ENCODE results near the gene EEF2.
A peak's percentile ranks its signal among the peaks of the same experiment; 100 is the strongest.
"Not testable (repeated sequence)": the region's sequence is repeated elsewhere in the genome, so short reads cannot be mapped to it uniquely, and the experiment has no call there.

The EEF2 gene

GRCh38 chr19:4018775-4019504 lies 33.7 kb upstream of the EEF2 start:
- no peaks in the 10 kb centered on the region for H3K9me3 Mint-ChIP-seq
- ATAC-seq = no peak
- DNase-seq = no peak
- H3K4me1 Mint-ChIP-seq = peaks cover 39% of the 10 kb centered on the region
- no peaks in the 10 kb centered on the region for H3K27me3 Mint-ChIP-seq
- H3K27ac Mint-ChIP-seq = peak overlapping the region in 1 of 2 donors; percentile 42
- H3K4me3 Mint-ChIP-seq = no peak overlapping the region

GRCh38 chr19:4018140-4018613 lies 32.9 kb upstream of the EEF2 start:
- Mint-ChIP-seq H3K4me1 (peaks cover 43% of the 10 kb centered on the region), H3K27me3 (no peaks in the 10 kb centered on the region), H3K9me3 (no peaks in the 10 kb centered on the region), H3K27ac (no peak overlapping the region), H3K4me3 (no peak overlapping the region)
- DNase-seq (no peak), ATAC-seq (no peak)

GRCh38 chr19:4016903-4017638 lies 31.8 kb upstream of the EEF2 start:
- no peak for ATAC-seq
- Mint-ChIP-seq H3K4me3 (no peak overlapping the region), H3K9me3 (no peaks in the 10 kb centered on the region), H3K4me1 (peaks cover 54% of the 10 kb centered on the region), H3K27ac (peak overlapping the region in 1 of 2 donors; percentile 48), H3K27me3 (no peaks in the 10 kb centered on the region)
- no peak for DNase-seq

- no peaks in the 10 kb centered on the region for H3K9me3 Mint-ChIP-seq
- DNase-seq (no peak), ATAC-seq (no peak)
- H3K4me1 Mint-ChIP-seq = peaks cover 55% of the 10 kb centered on the region
- no peak overlapping the region for H3K4me3 Mint-ChIP-seq
- no peak overlapping the region for H3K27ac Mint-ChIP-seq
- H3K27me3 Mint-ChIP-seq = no peaks in the 10 kb centered on the region
These were observed 31.2 kb upstream of the EEF2 start for GRCh38 chr19:4016486-4016885.

- Mint-ChIP-seq H3K9me3 (no peaks in the 10 kb centered on the region), H3K4me3 (no peak overlapping the region), H3K4me1 (peaks cover 61% of the 10 kb centered on the region), H3K27me3 (no peaks in the 10 kb centered on the region), H3K27ac (no peak overlapping the region)
- no peak for DNase-seq
- no peak for ATAC-seq
These were observed 30.6 kb upstream of the EEF2 start for GRCh38 chr19:4015705-4016402.

GRCh38 chr19:4014541-4015491 lies 29.6 kb upstream of the EEF2 start:
- DNase-seq (peak in 1 of 2 donors; percentile 29), ATAC-seq (no peak)
- Mint-ChIP-seq H3K27me3 (no peaks in the 10 kb centered on the region), H3K9me3 (no peaks in the 10 kb centered on the region), H3K27ac (no peak overlapping the region), H3K4me3 (no peak overlapping the region), H3K4me1 (peaks cover 61% of the 10 kb centered on the region)

GRCh38 chr19:4013886-4014540 lies 28.8 kb upstream of the EEF2 start:
- Mint-ChIP-seq H3K27me3 (no peaks in the 10 kb centered on the region), H3K4me1 (peaks cover 69% of the 10 kb centered on the region), H3K27ac (no peak overlapping the region), H3K4me3 (no peak overlapping the region), H3K9me3 (no peaks in the 10 kb centered on the region)
- DNase-seq (no peak), ATAC-seq (no peak)

GRCh38 chr19:4012975-4013634 lies 27.8 kb upstream of the EEF2 start:
- ATAC-seq (no peak), DNase-seq (no peak)
- Mint-ChIP-seq H3K27ac (no peak overlapping the region), H3K27me3 (no peaks in the 10 kb centered on the region), H3K4me3 (no peak overlapping the region), H3K4me1 (peaks cover 69% of the 10 kb centered on the region), H3K9me3 (no peaks in the 10 kb centered on the region)

- Mint-ChIP-seq H3K27ac (peak overlapping the region in 1 of 2 donors; percentile 86), H3K9me3 (no peaks in the 10 kb centered on the region), H3K27me3 (no peaks in the 10 kb centered on the region), H3K4me1 (peaks cover 69% of the 10 kb centered on the region), H3K4me3 (no peak overlapping the region)
- no peak for DNase-seq
- ATAC-seq = no peak
These were observed 27.1 kb upstream of the EEF2 start for GRCh38 chr19:4012092-4012974.

GRCh38 chr19:4011430-4011829 lies 26.2 kb upstream of the EEF2 start:
- DNase-seq, H3K4me3 Mint-ChIP-seq, H3K27me3 Mint-ChIP-seq, H3K27ac Mint-ChIP-seq, ATAC-seq, H3K9me3 Mint-ChIP-seq: not testable (repeated sequence)
- H3K4me1 Mint-ChIP-seq = peaks cover 68% of the 10 kb centered on the region

GRCh38 chr19:4010808-4011110 lies 25.5 kb upstream of the EEF2 start:
- no peak for DNase-seq
- H3K9me3 Mint-ChIP-seq = no peaks in the 10 kb centered on the region
- no peak overlapping the region for H3K4me3 Mint-ChIP-seq
- peaks cover 62% of the 10 kb centered on the region for H3K4me1 Mint-ChIP-seq
- peak overlapping the region in 1 of 2 donors; percentile 60 for H3K27ac Mint-ChIP-seq
- H3K27me3 Mint-ChIP-seq = no peaks in the 10 kb centered on the region
- ATAC-seq = no peak

GRCh38 chr19:4009990-4010807 lies 24.9 kb upstream of the EEF2 start:
- H3K27ac Mint-ChIP-seq = no peak overlapping the region
- DNase-seq (no peak), ATAC-seq (no peak)
- H3K4me1 Mint-ChIP-seq = peaks cover 57% of the 10 kb centered on the region
- H3K27me3 Mint-ChIP-seq = no peaks in the 10 kb centered on the region
- H3K9me3 Mint-ChIP-seq = no peaks in the 10 kb centered on the region
- no peak overlapping the region for H3K4me3 Mint-ChIP-seq

Data from stimulated activated naive CD8-positive, alpha-beta T cell treated with anti-CD3 and anti-CD28 coated beads, Interleukin-15, amount 100 ng/mL, for 72 hours (primary cell).